HG02571 (cell line): Measurements from ENCODE around the gene ZNF358.

Experiments
- ATAC-seq: cut with Tn5 transposase; IDR thresholded peaks from one replicate; pipeline ENCODE4 v1.9.1; 2021; ENCODE audit warnings: mild to moderate bottlenecking, moderate library complexity; ENCODE audit not compliant: unreplicated experiment

Gene ZNF358

GRCh38 chr19:7488736-7489353 lies 27.1 kb upstream of the ZNF358 start, which contains the start of gene PEX11G:
TSS of gene PEX11G (minus strand) at chr19:7489035. CDS start at chr19:7489010, 25 bp downstream.
- ATAC-seq, result no peak

DNA sequence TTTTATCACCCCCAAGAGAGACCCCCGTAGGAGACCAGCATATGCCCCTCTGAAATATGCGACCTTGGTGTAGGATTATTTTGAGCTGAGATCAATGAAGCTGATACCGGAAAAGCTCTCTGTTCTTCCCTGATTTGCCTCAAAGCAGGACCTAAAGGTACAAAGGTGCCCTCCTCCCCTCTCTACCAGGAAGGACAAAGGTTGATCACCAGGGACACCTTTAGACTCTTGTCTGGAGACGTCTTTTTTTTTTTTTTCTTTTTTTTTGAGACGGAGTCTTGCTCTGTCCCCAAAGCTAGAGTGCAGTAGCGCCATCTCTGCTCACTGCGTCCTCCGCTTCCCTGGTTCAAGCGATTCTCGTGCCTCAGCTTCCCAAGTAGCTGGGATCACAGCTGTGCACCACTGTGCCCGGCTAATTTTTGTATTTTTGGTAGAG lies 26.3 kb upstream of the ZNF358 start:
- ATAC-seq, result no peak

GRCh38 chr19:7492142-7492541 lies 23.8 kb upstream of the ZNF358 start:
- no peak for ATAC-seq

GRCh38 chr19:7492558-7492957 lies 23.3 kb upstream of the ZNF358 start:
- ATAC-seq, result no peak

DNA sequence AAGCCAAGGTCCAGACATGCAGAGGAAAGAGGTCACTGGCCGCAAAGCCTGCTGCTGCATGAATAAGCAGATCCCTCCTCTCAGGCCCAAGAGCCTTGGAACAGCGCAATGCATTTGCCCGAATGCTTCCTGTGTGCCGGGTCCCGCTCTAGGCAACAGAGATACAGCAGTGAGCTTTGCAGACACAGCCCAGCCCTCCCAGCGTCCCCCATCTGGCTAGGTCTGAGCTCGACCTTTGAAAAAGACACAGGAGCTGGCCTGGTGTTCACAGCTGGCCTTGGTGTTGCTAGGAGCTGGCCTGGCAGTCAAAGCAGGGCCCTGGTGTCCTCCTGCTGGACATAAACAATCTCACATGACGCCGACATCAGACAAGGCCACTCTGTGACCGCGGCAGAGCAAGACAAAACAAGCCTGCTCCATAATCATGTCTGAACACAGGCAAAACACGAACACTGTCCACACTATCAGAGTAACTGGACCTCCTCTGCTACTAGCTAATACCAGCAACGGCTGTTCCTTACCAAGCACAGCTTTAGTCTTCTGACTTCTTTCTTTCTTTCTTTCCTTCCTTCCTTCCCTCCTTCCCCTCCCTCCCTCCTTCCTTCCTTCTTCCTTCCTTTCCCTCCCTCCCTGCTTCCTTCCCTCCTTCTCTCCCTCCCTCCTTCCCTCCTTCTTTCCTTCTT lies 21.3 kb upstream of the ZNF358 start:
- no peak for ATAC-seq

GRCh38 chr19:7497292-7497691 lies 18.6 kb upstream of the ZNF358 start:
- no peak for ATAC-seq

DNA sequence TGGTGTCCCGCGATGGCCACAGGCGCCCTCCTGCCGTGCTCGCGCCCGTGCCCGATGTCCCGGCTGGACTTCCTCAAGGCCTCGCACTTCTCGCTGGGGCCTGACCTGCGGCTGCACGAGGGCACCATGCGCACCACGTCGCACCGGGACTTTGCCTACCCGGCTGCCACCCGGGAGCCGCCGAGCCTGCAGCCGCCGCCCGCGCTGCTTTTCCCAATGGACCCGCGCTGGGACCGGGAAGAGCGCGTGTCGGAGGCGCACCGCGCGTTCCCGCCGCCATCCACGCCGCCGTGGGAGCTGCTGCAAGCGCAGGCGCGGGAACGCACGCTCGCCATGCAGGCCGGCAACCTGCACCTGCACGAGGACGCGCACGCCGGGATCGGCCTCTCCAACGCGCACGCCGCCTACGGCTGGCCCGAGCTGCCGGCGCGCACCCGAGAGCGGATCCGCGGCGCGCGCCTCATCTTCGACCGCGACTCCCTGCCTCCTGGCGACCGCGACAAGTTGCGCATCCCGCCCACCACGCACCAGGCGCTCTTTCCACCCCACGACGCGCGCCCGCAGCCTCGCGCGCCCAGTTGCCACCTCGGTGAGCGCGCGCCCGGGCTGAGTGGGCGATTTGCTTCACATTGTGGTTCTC lies 15.0 kb upstream of the ZNF358 start:
- ATAC-seq, result no peak

- ATAC-seq, result no peak
Measured at GRCh38 chr19:7502552-7502951, 13.4 kb upstream of the ZNF358 start.

DNA sequence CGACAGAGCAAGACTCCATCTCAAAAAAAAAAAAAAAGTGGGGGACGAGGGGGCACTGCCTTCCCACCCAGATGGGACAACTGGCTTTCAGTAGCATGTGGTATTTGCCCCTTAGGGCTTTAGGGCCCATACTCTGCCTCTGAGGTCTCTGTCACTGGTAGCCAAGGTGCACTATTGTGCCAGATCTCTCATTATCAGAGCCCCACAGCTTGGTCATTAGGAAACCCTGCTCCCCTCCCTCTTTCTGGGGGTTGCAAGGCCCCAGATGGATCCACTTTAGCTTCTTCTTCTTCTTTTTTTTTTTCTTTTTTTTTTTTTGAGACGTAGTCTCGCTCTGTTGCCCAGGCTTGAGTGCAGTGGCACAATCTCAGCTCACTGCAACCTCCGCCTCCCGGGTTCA lies 11.2 kb upstream of the ZNF358 start:
- no peak for ATAC-seq

DNA sequence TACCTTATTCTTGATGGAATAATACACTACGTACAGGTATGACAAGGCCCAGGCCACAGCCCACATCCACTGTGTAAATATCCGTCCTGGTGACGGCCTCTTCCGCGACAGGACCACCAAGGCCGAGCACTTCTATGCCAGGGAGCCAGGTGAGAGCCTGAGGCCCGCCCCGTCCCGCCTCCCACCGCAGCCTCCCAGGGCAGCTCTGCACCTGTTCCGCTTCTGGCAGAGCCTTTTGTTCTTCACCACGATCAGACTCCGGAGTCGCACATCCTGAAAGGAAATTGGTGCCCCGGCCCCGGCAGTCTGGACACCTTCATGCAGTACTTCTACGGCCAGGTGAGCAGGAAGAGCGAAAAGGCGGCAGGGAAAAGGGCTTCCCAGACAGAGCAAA lies 10.6 kb upstream of the ZNF358 start:
- ATAC-seq, result no peak

DNA sequence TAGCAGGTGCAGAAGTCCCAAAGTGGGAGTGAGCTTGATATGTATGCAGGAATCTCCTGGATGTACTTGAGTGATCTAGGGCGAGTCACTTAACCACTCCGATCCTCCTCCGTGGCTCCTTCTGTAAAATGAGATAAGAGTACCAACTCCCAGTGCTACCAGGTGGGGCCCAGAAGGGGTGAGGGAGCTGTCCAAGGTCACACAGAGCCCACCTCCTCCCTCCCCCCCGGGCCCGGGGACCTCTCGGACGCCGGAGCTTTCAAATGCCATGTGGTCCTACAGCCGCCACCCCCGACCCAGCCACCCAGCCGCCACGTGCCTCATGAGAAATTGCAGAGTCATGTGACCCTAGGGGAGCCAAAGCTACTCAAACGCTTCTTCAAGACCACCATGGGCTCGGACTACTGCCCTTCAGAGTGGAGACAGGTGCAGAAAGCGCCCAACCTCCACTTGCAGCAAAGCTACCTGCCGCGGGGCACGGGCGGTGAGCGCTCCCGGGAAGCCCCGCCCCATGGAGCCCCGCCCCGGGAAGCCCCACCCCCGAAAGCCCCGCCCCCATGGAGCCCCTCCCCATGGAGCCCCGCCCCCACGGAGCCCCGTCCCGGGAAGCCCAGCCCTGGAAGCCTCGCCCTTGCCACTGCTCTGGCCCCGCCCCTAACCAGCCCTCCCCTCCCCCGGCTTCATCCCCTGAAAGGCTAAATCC lies 10.1 kb upstream of the ZNF358 start:
- no peak for ATAC-seq

- ATAC-seq, result no peak
Measured at GRCh38 chr19:7506385-7507328, 9.2 kb upstream of the ZNF358 start.

GRCh38 chr19:7507884-7508283 lies 8.0 kb upstream of the ZNF358 start:
- ATAC-seq, result no peak

- ATAC-seq, result no peak
Measured at GRCh38 chr19:7509625-7510024, 6.3 kb upstream of the ZNF358 start.

GRCh38 chr19:7512400-7512851 lies 3.5 kb upstream of the ZNF358 start:
- no peak for ATAC-seq

DNA sequence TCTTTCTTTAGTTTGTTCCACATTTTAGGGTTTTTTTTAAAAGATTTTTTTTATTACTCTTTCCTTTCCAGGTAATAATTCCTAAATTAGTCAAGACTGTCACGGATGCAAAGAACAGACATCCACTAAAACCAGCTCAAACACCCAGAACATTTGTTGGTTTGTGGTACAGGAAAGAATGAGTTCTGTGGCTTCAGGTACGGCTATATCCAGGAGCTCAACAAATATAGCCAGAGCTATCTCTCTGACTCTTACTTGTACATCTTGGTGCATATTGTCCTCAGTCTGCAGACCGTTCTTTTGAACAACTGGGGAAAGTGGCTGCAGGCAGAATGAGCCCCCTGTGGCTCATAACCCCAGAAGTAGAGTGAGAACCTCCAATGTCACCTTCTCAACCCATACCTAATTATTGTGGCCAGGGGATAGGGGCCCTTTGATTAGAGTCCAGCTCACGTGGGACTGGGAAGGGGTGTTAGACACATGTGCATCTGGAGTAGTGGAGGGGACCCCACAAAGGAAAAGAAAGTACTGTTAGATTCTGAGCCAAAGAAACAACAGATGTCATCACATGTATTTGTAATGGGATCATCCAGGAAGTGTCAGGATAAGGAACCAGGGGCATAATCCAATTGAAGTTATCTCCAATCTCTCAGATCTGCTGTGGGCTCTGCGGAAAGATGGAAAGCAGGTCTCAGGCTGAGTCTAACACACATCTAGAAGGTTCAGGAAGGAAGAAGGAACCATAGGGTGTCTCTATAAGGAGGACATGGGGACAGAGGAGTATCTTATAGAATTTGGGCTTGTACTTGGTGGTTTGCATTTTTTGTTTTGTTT lies 1.9 kb upstream of the ZNF358 start:
- ATAC-seq, result no peak

DNA sequence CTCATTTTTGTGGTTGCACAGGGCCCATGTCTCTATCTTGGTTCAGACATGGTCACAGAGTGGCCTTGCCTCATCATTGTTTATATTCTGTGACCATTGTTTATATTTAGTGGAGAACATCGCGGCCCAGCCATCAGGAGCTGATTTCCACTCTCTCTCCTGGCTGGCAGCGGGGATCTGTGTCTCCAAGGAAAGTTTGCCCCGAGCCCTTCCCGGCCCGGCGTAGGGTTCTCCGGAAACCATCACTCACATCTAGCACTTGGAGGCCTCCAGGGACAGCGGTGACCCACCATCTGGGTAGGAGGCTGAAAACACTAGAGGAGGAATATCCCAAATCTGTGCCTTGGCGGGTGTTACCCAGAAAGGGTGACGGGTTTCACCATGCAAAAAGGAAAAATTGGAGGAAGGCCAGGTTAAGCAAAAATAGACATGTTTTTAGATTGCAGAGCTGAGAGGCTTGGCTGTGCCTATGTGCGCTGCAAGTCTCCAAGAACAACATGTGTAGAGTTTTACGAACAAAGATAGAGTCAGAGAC lies 726 bp upstream of the ZNF358 start:
- ATAC-seq, result no peak

DNA sequence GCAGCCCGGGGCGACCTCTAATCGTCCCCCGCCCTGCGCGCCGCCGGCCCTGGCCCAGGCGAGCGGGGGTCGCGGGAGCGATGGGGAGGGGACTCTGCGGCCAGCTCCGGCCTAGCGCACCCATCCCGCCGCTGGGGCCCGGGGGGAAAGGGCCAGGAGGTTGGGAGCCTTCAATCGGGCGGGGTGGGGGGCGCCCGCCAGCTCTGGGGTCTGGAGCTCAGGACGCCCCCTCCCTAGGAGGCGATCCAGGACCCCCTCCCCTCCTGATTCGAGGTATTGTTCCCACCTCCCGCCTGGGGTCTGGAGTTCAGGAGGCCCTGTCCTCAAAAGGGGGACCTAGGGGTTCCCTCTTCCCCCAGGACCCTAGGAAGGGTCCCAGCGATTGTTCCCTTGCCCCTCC lies 430 bp downstream of the ZNF358 start:
- no peak for ATAC-seq

DNA sequence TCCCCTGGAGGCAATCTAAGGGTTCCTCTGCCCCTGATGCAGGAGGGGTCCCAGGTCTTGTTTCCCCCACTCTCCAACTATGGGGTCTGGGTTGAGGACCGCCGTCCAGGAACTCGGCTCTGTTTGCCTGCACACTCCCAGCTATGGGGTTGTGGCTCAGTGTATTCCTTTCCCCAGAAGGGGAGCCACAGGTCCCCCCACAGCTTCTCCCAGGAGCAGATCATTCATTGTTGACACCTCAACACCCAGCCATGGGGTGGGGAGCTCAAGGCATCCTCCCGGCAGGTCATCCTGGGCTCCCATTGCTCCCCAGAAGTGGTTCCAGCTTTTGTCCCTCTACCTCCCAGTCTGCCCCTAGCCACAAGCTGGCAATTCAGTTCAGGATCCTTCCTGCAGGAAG lies 975 bp downstream of the ZNF358 start:
- no peak for ATAC-seq
